GM19099 (cell line): ENCODE measurements around the gene ADGRL1.

Experiments
- POLR2A ChIP-seq: IDR thresholded peaks from 3 replicates; pipeline ENCODE4 v1.6.1; 2011; ENCODE audit warnings: low read depth; ENCODE audit not compliant: insufficient read length; ENCODE audit errors: extremely low read depth

The ADGRL1 gene

GRCh38 chr19:14110650-14111049 is 95.3 kb downstream of the ADGRL1 start:
- TF ChIP-seq POLR2A: no peak

- TF ChIP-seq POLR2A: no peak
Measured at GRCh38 chr19:14107581-14108461, 98.1 kb downstream of the ADGRL1 start.

DNA sequence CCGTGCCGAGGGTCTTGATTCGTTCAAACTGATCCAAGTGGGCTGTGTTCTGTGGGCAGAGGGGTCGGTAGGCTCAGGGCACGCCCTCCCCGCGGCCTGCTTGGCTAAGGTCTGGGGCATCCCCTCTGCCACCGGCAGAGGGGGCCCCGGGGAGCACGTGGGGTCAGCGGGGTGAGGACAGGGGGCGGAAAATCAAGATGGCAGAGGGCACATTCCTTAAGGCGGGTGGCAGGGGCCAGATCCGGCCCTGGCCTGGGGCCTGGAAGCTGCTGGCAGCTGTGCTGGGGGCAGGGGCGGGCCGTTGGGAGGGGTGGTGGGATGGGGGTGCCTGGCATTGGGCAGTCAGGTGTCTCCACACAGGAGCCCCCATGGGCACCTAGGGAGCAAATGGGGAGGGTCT is 99.1 kb downstream of the ADGRL1 start:
- no peak for TF ChIP-seq POLR2A

DNA sequence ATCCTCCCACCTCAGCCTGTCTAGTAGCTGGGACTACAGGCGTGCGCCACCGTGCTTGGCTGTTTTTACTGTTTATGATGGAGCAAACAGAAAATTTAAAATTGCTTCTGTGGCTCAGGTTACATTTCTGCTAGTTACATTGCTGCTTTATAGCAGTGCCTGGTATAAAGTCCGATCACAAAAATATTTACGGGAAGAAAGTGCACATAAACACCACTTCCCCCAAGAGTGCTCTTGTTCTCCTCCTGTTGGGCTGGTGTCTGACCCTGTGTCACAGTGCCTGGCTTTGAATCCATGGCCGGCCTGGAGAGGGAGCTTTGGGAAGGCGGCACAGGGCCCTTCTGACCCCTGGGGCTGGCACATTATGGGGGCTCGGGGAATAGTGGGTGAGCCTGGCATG is 100.3 kb downstream of the ADGRL1 start:
- no peak for TF ChIP-seq POLR2A

GRCh38 chr19:14103310-14103709 is 102.7 kb downstream of the ADGRL1 start:
- no peak for TF ChIP-seq POLR2A

GRCh38 chr19:14102756-14103155 is 103.2 kb downstream of the ADGRL1 start:
- TF ChIP-seq POLR2A: no peak

DNA sequence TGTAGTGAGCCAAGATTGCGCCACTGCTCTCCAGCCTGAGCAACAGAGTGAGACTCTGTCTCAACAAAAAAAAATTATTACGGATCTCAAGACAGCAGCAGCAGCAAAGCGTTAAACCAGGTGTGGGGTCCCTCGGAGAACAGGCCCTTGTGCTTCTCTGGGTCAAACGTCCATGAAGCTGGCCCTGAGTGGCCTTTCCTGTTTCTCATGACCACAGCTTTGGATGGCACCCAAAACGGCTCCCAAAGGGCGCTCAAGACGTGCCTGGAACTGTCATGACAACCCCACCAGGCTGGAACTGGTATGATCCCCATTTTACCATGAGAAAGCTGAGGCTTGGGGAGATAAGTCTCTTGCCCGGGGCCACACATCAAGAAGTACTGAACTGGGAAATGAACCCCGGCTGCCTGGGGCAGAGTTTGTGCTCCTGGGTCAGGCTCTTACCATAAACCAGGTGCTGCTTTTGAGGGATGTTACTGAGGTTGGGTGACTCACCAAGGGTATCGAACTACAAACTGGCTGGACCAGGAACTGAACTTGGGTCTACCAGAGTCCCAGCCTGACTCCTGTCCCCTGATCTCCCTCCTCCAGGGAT is 103.8 kb downstream of the ADGRL1 start:
- TF ChIP-seq POLR2A: no peak

- no peak for TF ChIP-seq POLR2A
Measured at GRCh38 chr19:14101003-14101545, 104.9 kb downstream of the ADGRL1 start.
